Liver (tissue), 9 donors: Measurements from ENCODE around the gene CDK13. TPM values are rescaled to one million over a fixed set of nuclear protein-coding genes. Genes with fewer than 3 reads are reported as not detected.

Experiments
- DNase-seq: peaks from one replicate; pipeline ENCODE4 v3.0.0-alpha.2; 2017; ENCODE audit warnings: low spot score
- H3K27ac ChIP-seq, 2 donors: one replicate each; pipeline ENCODE4 v1.7.0; 2013; ENCODE audit warnings: inconsistent platforms in 2 of 2, low read length in 2 of 2, control low read depth in 1 of 2, low read depth in 1 of 2, mild to moderate bottlenecking in 1 of 2
- H3K27me3 ChIP-seq, 4 donors: one replicate each; pipeline versions ENCODE4 v1.6.1 to v1.7.0; 2013; ENCODE audit warnings: low read length in 3 of 4, inconsistent platforms in 1 of 4, mild to moderate bottlenecking in 1 of 4, moderate library complexity in 1 of 4; ENCODE audit not compliant: control insufficient read depth in 4 of 4, insufficient read depth in 4 of 4
- H3K36me3 ChIP-seq, 4 donors: one replicate each; pipeline versions ENCODE4 v1.6.1 to v1.7.0; 2013; ENCODE audit warnings: low read length in 3 of 4, mild to moderate bottlenecking in 3 of 4, low read depth in 1 of 4, moderate library complexity in 1 of 4; ENCODE audit not compliant: control insufficient read depth in 4 of 4, insufficient read depth in 3 of 4
- H3K4me1 ChIP-seq, 4 donors: one replicate each; pipeline versions ENCODE4 v1.6.1 to v1.7.0; 2013; ENCODE audit warnings: low read length in 3 of 4, mild to moderate bottlenecking in 3 of 4, moderate library complexity in 1 of 4; ENCODE audit not compliant: control insufficient read depth in 4 of 4, insufficient read depth in 4 of 4
- H3K4me3 ChIP-seq, 3 donors: one replicate each; pipeline versions ENCODE4 v1.6.1 to v1.7.0; 2013; ENCODE audit warnings: low read length in 3 of 3, control low read depth in 1 of 3, low read depth in 1 of 3, mild to moderate bottlenecking in 1 of 3
- H3K9ac ChIP-seq, 2 donors: one replicate each; pipeline ENCODE4 v1.7.0; 2013; ENCODE audit warnings: low read length in 2 of 2, mild to moderate bottlenecking in 2 of 2, moderate library complexity in 2 of 2, control low read depth in 1 of 2, low read depth in 1 of 2
- H3K9me3 ChIP-seq, 4 donors: one replicate each; pipeline versions ENCODE4 v1.6.1 to v1.7.0; 2013; ENCODE audit warnings: low read length in 3 of 4; ENCODE audit not compliant: control insufficient read depth in 4 of 4
- ATF3 ChIP-seq: IDR thresholded peaks from 2 replicates; pipeline ENCODE4 v1.6.1; 2016; ENCODE audit warnings: antibody characterized with exemption
- CTCF ChIP-seq: fragments of 150-350 bp; IDR thresholded peaks from 2 replicates; pipeline ENCODE4 v1.5.1; 2017; ENCODE audit warnings: improper control_type of control experiment, low read depth, low read length; ENCODE audit not compliant: missing input control
- EGR1 ChIP-seq, 2 donors: IDR thresholded peaks; 2 replicates each; pipeline ENCODE4 v1.6.1; 2016 to 2018; ENCODE audit warnings: antibody characterized with exemption in 2 of 2, low read depth in 2 of 2
- FOXA1 ChIP-seq: IDR thresholded peaks from 2 replicates; pipeline ENCODE4 v1.6.1; 2016; ENCODE audit warnings: antibody characterized with exemption
- GABPA ChIP-seq, 2 donors: IDR thresholded peaks in 1 of 2; conservative IDR thresholded peaks in 1 of 2; 2 replicates each; pipeline ENCODE4 v1.6.1; 2016; ENCODE audit warnings: antibody characterized with exemption in 2 of 2, mild to moderate bottlenecking in 1 of 2, moderate library complexity in 1 of 2
- HNF4A ChIP-seq, 2 donors: conservative IDR thresholded peaks; 2 replicates each; pipeline ENCODE4 v1.6.1; 2016; ENCODE audit warnings: antibody characterized with exemption in 2 of 2, mild to moderate bottlenecking in 2 of 2
- HNF4G ChIP-seq: IDR thresholded peaks from 2 replicates; pipeline ENCODE4 v1.6.1; 2016; ENCODE audit warnings: antibody characterized with exemption
- JUND ChIP-seq, 2 donors: IDR thresholded peaks; 2 replicates each; pipeline ENCODE4 v1.6.1; 2016; ENCODE audit warnings: antibody characterized with exemption in 2 of 2
- MAX ChIP-seq: IDR thresholded peaks from 2 replicates; pipeline ENCODE4 v1.6.1; 2016; ENCODE audit warnings: antibody characterized with exemption
- NR2F2 ChIP-seq: IDR thresholded peaks from 2 replicates; pipeline ENCODE4 v1.6.1; 2016; ENCODE audit warnings: antibody characterized with exemption
- RAD21 ChIP-seq, 2 donors: IDR thresholded peaks; 2 replicates each; pipeline ENCODE4 v1.6.1; 2016; ENCODE audit warnings: antibody characterized with exemption in 2 of 2, mild to moderate bottlenecking in 2 of 2
- SP1 ChIP-seq: IDR thresholded peaks from 2 replicates; pipeline ENCODE4 v1.6.1; 2018; ENCODE audit warnings: antibody characterized with exemption, mild to moderate bottlenecking
- TAF1 ChIP-seq: conservative IDR thresholded peaks from 2 replicates; pipeline ENCODE4 v1.6.1; 2016; ENCODE audit warnings: antibody characterized with exemption, mild to moderate bottlenecking
- ZBTB33 ChIP-seq: IDR thresholded peaks from 2 replicates; pipeline ENCODE4 v1.6.1; 2016; ENCODE audit warnings: antibody characterized with exemption
- WGBS: extraction: QIAGEN DNeasy Blood & Tissue Kit; methylation state at CpG from one replicate; pipeline ENCODE4 v1.1.7; 2013; 5-methylcytosine and 5-hydroxymethylcytosine counted together
- polyA plus RNA-seq, 2 donors: library from polyadenylated mRNA; stranded (reverse) in 1 of 2; unstranded in 1 of 2; fragments of 200-250 nt in 1 of 2; fragments of >200 nt in 1 of 2; fragmentation: Nextera tagmentation in 1 of 2; extraction: Ambion mirVana in 1 of 2; gene quantifications; one replicate each; pipeline versions ENCODE4 v1.2.1 to v1.2.3, GENCODE V29; 2013 to 2015
- total RNA-seq, 2 donors: library from RNA; depleted of rRNA; stranded (reverse); fragments of >200 nt; gene quantifications; one replicate each; pipeline ENCODE4 v1.2.3, GENCODE V29; 2014
- donor health status: healthy.
- donor health status: healthy.
- donor health status: healthy.
- donor health status: healthy.
- donor health status: healthy.

CDK13 gene
- total and polyA plus RNA-seq, 4 donors: 8.8 to 51.1 (median 23.2) TPM

- Histone ChIP-seq H3K27ac (no peak overlapping the region), H3K4me3 (no peak overlapping the region), H3K4me1 (peaks cover 0 to 3% (median 0%) of the 10 kb centered on the region in 4 donors), H3K9me3 (no peaks in the 10 kb centered on the region), H3K9ac (no peak overlapping the region), H3K27me3 (no peaks in the 10 kb centered on the region), H3K36me3 (peaks cover 0 to 8% (median 3%) of the 10 kb centered on the region in 4 donors)
- no peak for DNase-seq
- no peak for TF ChIP-seq CTCF
- no peak for TF ChIP-seq MAX
- TF ChIP-seq JUND (IDR thresholded peaks at IDR 0.05): no peak
- TF ChIP-seq ATF3: no peak
- TF ChIP-seq FOXA1: no peak
- TF ChIP-seq TAF1: no peak
- no peak for TF ChIP-seq SP1
- TF ChIP-seq HNF4G: no peak
- no peak for TF ChIP-seq HNF4A (conservative IDR thresholded peaks at IDR 0.05)
- TF ChIP-seq ZBTB33: no peak
- TF ChIP-seq RAD21 (IDR thresholded peaks at IDR 0.05): no peak
- WGBS: 82% methylated on average over 4 of the region's 4 CpGs
Observed at GRCh38 chr7:40003597-40003996, 53.5 kb downstream of the CDK13 start.

GRCh38 chr7:40008223-40008815, 58.3 kb downstream of the CDK13 start:
- no peak for DNase-seq
- Histone ChIP-seq H3K36me3 (peaks cover 0 to 3% (median 0%) of the 10 kb centered on the region in 4 donors), H3K27me3 (no peaks in the 10 kb centered on the region), H3K27ac (no peak overlapping the region), H3K4me3 (no peak overlapping the region), H3K4me1 (peaks cover 0 to 3% (median 0%) of the 10 kb centered on the region in 4 donors), H3K9me3 (no peaks in the 10 kb centered on the region), H3K9ac (no peak overlapping the region)
- 75% methylated on average over 2 of the region's 2 CpGs for WGBS
- TF ChIP-seq GABPA (IDR thresholded peaks at IDR 0.05 in 1 of 2, conservative IDR thresholded peaks at IDR 0.05 in 1 of 2) (no peak), JUND (IDR thresholded peaks at IDR 0.05) (no peak), FOXA1 (no peak), EGR1 (IDR thresholded peaks at IDR 0.05; ENCODE audit: low read depth in 2 of 2) (no peak), TAF1 (no peak), CTCF (no peak), NR2F2 (no peak)
